Measurements from ENCODE around the gene GLG1.
"Not testable (repeated sequence)": the region's sequence is repeated elsewhere in the genome, so short reads cannot be mapped to it uniquely, and the experiment has no call there.

The GLG1 gene

DNA sequence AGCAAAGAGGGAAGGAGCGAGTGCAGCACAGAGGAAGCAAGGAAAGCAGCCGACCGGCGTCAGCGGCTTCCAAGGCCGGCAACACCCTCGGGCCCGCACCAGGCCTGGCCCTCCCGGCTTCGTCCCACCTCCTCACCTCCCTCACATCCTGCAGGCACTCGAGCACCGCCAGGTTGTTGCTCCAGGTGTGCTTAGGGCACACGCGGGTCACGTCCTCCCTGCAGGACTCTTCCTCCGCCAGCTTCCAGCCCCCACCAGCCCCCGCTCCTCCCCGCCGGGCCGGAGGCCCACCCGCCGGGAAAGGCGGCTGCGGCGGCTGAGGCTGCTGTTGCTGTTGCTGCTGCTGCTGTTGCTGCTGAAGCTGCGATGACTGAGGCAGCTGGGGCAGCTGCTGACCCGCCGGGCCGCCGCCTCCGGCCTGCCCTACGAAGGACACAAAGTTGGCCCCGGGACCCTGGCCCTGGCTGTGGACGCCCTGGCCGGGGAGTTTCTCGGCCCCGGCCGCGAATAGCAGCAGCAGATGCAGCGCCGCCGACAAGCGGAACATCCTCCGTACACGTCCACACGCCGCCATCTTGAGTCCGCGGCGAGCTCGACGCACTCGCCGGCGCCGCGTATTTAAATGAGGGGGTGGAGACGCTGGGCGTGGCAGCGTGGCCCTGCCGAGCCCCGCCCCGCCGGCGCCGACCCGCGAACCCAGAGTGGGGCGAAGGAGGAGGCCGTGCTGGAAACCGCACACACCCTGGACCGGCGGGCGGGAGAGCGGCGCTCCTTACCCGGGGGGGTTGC lies at the start of gene GLG1:
Gene GLG1 (minus strand): TSS at position 594 of the 789 bp plus-strand sequence. CDS start 20 bp downstream, at position 574.
- FAIRE-seq = no peak

DNA sequence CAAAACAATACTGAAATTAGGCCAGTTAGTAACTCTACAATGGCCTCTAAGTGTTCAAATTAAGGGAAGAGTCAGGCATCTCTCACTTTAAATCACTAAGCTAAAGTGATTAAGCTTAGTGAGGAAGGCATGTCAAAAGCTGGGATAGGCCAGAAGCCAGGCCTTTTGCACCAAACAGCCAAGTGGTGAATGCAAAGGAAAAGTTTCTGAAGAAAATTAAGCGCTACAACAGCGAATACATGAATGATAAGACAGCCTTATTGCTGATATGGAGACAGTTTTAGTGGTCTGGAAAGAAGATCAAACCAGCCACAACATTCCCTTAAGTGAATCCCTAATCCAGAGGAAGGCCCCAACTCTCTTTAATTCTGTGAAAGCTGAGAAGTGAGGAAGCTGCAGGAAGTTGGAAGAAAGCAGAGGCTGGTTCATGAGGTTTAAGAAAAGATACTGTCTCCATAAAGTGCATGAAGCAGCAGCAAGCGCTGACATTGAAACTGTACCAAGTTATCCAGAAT lies 47.7 kb upstream of the GLG1 start:
- FAIRE-seq = no peak

DNA sequence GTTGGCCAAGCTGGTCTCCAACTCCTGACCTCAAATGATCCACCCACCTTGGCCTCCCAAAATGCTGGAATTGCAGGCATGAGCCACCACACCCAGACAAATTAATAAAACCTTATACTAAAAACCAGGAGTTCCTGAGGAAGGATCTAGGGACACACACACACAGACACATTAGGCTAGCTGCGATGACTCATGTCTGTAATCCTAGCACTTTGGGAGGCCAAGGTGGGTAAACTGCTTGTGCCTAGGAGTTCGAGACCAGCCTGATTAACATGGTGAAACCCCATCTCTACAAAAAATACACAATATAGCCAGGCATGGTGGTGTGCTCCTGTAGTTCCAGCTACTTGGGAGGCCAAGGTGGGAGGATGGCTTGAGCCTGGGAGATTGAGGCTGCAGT lies 46.0 kb upstream of the GLG1 start:
- FAIRE-seq = not testable (repeated sequence)

DNA sequence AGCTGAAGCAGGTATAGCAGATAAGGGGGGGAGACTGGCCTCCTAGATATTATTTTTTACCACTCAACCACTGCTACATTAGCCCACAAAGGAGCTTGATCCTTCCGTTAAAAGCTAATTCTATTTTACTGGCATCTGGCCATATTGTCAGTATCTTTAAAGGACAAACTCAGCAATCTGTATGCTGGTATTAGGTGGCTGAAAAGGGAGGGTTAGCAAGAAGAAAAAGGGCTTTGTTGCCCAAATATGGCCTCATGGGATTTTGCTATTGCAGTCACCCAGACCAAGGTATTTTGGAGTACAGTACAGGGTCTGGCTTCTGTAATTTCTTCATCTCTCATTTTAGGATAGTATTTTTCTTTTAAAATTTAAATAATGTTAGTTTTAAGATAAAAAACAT lies 45.3 kb upstream of the GLG1 start:
- no peak for FAIRE-seq

DNA sequence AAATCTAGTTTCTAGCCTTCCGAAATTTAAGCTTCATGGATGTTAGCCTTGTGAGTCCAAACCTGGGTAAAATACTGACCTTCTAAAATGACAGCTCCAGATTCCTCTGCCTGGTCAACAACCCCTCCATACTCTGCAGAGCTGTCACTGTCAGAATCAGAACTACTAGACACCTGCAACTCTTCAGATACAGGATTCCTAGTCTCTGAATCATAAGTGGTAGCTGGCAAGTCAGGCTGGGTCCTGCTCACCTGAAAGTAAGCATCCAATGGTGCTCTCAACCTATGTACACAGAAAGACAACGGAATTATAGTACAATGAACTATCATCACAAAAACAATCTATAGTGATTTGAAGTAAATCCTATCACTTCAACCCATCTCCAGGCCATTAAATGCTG lies 44.9 kb upstream of the GLG1 start:
- FAIRE-seq = no peak

DNA sequence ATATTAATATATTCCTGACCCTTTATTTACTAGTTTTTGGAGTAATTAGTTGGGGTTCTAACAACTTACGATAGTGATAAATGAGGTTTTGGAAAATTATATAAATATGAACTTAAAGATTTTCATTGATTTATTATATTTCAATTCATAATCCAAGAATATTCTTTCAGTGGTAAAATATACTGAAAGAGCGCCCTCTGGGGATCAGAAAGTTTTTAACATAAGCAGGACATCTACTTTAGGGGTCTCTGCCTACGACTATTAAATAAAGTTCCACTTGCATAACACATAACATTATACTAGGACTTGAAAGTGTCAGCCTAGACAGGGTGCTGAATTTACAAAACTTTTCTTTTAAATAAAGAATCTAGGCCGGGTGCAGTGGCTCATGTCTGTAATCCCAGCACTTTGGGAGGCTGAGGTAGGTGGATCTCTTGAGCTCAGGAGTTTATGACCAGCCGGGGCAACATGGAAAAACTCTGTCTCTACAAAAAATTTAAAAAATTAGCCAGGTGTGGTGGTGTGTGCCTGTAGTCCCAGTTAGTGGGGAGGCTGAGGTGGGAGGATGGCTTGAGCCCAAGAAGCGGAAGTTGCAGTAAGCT lies 44.2 kb upstream of the GLG1 start:
- FAIRE-seq = no peak

DNA sequence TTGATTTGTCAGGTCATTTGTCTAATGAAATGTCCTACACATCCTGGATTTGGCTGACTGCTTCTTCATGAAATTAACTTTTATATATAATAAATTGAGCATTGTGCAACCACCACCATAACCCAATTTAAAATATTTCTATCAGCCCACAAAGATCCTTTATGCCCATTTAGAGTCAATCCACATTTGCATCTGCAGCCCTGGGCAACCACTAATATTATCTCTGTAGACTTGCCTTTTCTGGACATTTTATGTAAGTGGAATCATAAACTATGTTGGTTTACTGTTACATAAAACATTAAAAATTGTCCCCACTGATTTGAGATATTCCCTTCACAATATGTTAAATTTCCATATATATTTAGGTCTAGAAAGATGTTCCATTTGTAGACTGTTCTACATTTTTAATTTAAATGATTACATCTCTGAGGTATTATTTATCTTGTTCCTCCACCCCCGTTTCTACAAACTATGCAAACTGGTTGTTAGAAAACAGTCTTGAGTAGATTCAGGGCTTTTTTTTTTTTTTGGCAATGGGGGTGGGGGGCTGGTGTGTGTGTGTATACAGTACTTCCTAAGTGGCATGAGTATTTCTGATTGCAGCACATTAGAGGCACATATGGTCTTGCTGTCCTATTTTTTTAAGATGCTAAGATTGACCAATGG lies 43.1 kb upstream of the GLG1 start:
- no peak for FAIRE-seq

DNA sequence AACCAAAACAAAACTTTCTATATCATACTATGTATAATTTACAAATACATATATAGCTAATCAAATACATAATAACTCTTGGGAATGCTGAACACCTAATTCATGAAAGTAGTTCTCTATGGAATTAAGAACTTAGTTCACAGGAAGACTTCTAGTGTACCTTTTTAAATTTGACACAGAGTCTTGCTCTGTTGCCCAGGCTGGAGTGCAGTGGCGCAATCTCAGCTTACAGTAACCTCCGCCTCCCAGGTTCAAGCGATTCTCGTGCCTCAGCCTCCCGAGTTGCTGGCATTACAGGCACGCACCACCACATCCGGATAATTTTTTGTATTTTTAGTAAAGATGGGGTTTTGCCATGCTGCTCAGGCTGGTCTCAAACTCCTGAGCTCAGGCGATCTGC lies 35.1 kb upstream of the GLG1 start:
- FAIRE-seq = no peak

DNA sequence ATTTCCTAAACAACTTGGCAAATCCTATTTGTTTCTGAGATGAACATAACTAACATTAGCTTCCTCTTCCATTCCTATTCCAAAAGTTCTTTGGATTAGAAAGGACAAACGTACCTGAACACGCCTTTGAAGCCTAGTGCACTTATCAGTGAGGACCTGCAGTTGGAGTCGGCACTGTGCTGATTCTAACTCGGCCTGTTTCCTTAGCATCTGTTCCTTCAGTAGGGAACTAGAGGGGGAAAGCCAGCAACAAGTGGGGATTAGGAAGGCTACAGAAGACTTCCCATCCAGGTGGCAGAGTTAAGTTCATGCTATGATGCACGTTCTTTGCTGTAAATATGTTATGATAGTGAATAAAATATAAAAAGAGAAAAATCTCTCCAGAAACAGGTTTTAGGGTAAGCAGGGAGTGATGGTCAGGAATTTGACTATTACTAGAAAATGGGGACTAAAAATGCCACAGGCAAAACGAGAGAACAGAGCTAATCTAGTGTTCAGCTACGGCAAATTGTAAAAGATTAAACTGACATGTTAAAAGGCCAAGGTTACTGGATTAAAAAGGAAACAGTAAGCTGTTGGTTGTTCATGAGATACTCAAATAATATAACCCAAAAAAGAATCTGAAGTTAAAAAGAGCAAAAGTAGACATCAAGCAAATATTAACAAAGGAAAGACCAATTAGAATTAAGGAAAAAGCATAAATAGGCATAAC lies 31.0 kb upstream of the GLG1 start:
- FAIRE-seq = no peak

DNA sequence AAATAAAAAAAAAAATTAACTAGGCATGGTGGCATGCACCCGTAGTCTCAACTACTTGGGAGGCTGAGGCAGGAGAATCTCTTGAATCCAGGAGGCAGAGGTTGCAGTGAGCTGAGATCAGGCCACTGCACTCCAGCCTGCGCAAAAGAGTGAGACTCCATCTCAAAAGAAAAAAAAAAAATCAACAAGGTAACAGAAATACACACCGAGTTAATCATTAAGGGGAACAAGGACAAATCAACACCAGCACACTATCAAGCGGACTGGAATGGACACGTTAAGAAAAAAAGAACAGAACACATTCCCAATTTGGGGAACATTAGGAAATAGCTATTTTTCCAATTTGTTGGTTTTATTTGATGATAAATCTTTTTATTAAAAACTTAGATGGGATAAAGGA lies 28.4 kb upstream of the GLG1 start:
- FAIRE-seq = no peak

DNA sequence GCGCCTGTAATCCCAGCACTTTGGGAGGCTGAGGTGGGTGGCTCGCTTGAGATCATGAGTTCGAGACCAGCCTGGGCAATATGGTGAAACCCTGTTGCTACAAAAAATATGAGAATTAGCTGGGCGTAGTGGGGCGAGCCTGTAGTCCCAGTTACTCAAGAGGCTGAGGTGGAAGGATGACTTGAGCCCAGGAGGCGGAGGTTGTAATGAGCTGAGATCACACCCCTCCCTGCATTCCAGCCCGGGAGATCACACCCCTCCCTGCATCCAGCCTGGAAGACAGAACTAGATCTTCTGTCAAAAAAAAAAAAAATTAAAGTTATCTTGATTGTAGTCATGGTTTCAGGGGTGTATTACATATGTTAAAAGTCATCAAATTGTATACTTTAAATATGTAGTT lies 26.8 kb upstream of the GLG1 start:
- FAIRE-seq = no peak

DNA sequence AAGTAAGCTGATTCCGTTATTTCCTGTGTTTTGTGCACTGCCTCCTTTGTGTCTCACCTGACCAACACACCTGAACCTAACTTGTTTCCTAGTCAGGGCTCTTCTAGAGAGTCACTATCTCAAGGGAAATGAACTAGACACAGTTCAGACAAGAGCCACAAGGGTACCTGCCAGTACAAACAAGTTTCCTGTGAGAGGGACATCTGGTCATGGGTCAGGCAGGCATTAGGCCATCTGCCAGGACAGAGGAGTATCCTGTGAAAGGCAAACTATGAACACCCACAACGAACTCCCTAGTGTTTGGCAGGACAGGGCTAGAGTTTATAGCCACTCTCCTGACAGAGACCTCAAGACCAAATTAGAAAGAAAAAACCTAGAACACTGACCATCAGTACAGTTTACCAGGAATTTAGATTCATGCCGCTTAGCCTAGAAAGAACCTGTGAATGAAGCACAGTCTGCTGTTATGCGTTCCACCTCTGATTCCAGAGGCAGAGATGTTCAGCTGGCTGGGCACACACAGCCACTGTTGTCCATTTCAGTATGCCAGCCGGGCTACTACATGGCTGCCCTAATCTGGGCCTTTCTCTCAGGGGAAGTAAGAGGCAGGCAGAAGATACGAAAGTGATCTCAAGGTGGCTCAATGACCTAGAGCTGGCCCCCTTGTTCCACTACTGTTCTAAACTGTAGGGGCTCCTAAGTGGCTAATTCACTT lies 20.7 kb upstream of the GLG1 start:
- no peak for FAIRE-seq

DNA sequence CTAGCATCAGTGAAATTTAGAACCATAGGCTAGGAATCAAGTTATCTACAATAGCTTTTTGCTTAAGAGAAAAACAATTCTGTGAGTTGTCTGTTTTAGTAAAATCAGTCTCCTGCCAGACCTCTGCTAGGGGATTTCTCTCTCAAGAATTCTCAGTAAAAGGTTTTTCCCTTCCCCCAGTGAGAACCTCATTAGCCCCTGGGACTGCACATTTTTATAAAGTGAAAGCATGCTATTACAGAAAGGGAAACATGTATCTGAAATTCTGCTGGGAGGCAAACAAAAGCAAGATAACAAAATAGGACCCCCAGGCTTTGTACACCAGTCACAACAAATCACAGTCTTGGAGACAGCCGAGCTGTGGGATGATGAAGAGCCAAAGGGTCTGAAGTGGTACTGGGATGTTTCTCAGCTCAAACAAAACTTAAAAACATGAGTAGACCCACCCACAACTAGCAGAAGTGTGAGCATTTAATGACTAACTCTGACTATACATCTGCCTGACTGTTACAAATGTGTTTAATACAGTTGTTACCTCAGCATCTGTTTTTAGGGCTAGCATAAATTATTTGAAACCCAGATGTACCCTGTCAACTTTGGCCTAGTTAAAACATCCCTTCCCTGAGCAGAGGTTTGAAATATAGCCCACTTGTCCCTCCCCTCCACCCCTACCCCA lies 20.0 kb upstream of the GLG1 start:
- no peak for FAIRE-seq

DNA sequence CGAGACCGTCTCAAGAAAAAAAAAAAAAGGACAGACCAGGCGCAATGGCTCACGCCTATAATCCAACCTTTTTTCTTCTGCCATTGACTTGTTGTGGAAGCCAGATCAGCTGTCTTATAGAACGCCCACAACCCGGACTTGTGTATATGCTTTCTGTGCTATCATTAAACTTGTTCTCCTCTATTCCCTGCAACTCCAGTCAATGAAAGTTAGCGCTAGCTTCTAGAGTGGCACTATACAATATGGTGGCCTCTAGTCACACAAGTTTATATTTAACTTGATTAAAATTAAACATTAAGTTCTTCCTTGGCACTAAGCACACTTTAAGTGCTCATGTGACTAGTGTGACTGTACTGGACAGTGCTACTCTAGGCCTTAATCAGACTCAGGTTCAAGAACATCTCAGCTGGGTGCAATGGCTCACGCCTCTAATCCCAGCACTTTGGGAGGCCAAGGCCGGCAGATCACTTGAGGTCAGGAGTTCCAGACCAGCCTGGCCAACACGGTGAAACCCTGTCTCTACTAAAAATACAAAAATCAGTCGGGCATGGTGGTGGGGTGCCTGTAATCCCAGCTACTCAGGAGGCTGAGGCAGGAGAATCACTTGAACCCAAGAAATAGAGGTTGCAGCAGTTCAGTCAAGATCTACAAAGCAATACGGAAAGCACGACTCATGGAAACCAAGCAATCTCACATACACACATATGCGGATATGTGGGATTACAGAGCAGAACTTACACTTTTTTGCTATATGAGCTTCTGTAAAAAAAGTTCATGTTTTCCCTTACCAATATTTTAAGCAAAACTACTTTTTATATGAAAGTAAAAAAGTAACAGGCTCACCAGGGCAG lies 18.8 kb upstream of the GLG1 start:
- FAIRE-seq = no peak

DNA sequence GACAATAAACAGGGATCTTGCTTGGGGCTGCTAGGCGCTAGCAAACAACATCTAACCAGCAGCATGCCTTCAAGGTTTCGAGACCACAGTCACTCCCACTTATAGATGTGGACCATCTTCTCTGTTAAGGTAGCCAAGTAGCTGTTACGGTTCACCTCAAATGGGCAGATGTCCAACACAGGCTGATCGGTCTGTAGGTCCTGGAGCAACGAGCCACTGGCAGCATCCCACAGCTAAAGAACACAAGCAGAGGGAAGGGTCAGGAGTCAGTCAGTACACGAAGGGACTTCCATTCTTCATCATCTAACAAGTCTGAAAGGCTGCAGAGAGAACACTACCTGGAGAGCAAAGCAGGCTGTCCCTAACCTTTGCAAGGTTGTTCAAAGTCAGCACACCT lies 16.9 kb upstream of the GLG1 start:
- no peak for FAIRE-seq

DNA sequence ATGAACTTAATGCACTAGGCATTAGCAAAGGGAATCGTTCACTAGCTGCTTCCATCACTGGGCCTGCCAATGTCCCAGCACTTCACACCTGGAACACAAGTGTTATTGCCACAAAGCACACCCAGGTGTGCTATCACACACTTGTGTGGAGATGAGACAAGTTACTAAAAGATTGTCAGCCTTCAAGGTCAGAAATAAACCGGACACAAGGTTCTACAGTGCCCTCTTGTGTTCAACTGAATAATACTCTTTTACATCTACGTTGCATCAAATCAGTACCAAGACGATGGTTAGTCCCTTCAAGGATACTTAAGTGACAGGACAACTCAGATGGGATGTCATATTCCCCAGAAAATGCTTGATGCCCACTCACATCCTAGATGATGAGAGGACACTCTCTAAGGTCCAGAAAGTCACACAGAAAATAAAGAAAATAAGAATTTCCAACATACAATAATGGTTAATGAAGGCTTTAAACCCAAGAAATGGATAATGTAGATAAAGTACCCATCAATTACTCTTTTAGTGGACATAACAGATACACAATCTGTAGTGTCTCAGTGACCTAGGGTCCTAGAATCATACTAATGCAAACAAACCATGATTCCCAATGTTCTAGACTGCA lies 16.4 kb upstream of the GLG1 start:
- no peak for FAIRE-seq

DNA sequence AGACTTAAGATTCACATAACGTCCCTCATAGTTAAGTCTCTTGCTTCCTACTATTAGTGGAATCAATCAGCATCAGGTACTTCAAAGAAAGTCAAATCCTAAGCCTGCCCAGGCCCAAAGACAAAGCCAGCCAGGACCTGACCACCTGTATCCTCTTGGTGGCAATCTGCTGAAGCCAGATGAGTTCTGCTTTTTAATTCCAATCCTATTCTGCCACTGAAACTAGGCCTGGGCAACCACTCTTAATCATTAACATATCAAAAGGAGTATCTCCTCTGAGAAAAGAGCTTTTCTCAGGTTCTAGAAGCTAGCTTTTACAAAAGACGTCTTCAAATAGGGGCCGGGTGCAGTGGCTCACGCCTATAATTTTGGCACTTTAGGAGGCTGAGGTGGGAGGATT lies 15.1 kb upstream of the GLG1 start:
- no peak for FAIRE-seq

DNA sequence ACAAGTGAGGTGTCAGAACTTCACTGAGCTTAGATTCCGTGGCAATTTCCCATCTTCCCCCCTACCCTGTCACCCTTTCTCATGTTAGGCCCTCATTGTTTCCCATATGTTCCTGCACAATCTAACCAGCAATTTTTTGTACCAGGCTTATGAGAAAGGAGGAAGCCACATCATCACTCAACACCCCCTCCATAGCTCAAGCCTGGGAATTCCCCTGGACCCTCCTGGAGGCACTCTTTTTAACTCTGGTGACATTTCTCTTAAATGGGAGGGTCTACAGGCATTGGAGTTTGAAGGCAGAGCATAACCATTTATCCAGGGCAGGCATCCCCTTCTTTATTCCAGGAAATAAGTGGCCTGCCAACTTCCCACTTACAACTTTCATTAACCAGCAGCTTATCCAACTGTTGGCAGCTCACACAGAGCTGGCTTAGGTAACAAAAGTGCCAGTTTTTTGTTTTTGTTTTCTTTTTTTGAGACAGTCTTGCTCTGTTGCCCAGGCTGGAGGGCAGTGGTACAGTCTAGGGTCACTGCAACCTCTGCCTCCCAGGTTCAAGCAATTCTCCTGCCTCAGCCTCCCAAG lies 10.4 kb upstream of the GLG1 start:
- no peak for FAIRE-seq

DNA sequence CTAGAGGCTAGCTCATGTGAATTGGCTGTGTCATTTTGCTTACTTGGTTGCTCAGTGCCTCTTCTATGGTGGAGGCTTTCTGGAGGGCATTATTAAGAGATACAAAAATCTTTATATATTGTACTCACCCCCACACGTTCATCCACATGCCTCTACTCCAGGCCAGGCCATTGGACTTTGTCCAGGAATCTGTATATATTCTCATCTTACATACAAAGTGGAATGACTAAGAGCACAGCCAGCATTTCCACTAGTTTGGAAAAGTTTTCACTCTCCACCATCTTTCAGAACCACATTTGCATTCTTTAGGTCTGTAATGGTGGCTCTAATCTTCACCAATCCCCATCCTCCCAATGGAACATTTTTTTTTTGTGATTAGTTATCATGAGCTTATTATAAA lies 4.8 kb upstream of the GLG1 start:
- FAIRE-seq = no peak

DNA sequence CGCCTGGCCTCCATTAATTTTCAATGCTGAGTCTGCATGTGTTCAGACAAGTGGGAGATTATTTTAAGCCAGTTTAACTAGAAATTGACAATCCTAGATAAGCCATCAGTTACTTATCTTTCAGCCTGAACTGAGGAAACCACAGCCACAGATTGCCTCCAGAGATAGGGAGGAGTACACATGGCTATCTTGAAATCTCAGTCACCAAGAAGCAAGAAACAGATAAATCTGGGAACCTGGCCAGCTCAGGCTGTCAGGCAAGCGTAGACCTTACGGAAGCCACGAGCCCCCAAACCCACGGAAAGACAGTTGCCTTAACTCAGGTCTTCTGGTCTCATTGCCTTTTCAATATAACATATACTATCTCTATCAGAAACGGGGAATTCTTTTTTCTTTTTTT lies 2.0 kb upstream of the GLG1 start:
- FAIRE-seq = no peak

All from TTC549 (cell line).